HG03342 (cell line): Measurements from ENCODE around the gene PAPSS1.
A peak's percentile ranks its signal among the peaks of the same experiment; 100 is the strongest.
"Not testable (repeated sequence)": the region's sequence is repeated elsewhere in the genome, so short reads cannot be mapped to it uniquely, and the experiment has no call there.

Experiments used
- ATAC-seq: cut with Tn5 transposase; IDR thresholded peaks from one replicate; pipeline ENCODE4 v1.9.1; 2021; ENCODE audit warnings: mild to moderate bottlenecking, moderate library complexity; ENCODE audit not compliant: unreplicated experiment

PAPSS1 gene

DNA sequence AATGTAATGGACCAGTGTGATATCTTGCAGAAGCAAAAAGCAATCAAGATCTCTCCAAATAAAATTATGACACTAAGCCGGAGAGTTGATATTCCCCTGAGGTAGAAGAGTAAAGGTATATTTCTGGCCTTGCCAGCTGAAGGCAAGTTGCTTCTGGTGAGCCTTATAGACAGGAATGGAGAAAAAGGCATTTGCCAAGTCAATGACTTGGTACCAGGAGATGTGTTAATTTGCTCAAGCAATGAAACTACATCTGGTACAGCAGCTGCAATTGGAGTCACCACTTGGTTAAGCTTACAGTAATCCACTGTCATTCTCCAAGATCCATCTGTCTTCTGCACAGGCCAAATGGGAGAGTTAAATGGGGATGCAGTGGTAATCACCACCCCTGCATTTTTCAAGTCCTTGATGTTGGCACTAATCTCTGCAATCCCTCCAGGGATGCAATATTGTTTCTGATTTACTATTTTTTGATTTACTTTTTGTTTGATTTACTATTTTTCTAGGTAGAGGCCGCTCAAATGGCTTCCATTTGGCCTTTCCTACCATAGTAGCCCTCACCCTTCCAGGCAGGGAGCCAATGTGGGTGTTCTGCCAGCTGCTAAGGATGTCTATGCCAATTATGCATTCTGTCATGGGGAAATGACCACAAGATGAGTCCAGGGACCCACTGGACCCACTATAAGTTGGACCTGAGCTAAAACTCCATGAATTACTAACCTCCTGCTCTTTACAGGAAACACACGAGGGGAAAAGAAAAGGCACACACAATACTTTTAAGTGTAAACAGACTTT is 6.3 kb upstream of the PAPSS1 start:
- ATAC-seq = not testable (repeated sequence)

DNA sequence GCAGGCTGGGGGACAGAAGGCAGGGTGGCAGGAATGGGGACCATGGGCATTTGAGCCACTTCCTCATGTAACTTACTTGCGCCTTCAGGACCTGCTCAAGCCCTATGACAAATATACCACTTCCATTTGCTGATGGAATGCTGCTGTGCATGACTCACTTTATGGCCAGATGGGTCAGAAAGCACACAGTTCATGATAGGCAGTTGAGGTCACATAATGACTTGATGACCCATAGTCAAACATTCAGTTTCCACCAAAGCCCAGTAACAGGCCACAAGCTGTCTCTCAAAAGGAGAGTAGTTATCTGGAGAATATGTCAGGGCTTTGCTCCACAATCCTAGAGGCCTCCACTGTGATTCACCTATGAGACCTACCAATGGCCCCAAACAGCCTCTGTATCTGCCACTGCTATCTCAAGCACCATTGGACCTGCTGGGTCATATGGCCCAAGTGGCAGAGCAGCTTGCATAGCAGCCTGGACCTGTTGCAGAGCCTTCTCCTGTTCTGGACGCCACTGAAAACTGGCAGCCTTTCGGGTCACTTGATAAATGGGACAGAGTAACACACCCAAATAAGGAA is 5.3 kb upstream of the PAPSS1 start:
- ATAC-seq = no peak

DNA sequence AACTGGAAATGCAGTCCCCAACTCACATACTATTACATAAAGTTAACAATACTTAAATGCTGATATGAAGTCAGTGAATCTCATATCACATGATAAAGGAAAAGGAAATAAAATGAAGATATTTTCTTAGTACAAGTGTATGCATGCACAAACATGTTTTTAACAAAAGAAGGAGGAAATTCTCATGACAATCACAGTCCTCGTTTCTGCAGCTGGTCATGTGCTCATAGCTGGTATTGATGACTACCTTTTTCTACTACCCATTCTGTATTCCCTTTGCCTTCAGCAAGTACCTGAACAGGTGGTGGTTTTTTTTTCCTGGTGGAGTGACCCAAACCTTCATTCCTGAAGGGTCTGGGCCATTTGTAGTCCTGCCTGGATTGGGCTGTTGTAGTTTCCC is 3.3 kb upstream of the PAPSS1 start:
- not testable (repeated sequence) for ATAC-seq

DNA sequence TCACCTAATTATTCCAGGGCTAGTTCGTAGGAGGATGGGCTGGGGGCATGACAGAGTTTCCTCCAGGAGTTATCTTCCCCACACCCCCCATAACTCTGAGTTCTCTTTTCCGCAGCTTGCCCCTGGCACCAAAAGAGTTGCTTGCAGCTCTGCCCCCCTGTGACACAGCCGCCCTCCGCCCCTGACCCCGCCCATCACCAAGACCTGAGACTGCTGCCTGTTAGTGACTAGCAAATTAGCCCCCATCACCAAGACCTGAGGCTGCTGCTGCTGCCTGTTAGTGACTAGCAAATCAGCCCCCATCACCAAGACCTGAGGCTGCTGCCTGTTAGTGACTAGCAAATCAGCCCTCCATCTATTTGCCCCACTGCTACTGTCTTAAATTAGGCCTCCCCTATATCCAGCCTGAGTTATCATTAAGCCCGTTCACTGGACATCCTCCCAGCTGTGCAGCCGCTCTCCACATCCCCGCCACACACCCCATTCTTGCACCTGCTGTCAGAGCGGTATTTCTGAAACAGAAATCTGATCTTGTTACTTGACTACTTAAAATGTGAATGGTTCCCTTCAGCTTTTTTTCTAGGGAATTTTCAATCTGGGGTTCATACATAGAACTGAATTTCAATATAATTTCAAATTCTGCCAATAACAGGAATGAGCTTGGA is 1.5 kb upstream of the PAPSS1 start:
- ATAC-seq = no peak

DNA sequence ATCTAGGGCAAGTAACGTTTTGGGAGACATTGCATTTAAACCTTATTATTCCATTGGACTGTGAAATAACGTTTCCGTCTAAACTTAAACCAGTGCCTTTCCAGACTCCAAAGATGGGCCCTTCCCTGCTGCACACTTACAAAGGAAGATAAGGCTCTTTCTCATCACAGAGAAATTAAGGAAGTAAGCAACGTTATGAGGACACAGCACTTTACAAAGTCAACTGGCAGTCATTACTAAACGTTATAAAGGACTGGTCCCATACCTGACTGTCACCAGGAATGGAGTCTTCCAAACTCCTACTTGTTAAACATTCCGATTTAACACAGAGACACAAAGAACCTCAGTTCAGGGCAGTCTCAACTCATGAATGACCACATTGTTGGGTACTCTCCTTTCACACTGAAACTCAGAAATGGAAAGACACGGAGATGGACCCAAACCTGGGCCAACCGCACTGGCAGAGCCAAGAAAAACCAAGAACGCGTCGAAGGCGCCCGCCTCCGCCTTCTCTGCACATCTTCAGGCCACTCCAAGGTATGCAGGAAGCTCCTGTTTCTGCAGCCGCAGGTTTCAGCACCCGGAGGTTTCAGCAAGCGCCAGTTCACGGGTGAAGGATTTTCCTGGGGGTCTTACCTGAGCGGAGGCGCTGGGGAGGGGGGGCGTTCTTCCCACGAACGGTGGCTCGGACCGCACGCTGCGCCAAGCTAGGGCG is 670 bp downstream of the PAPSS1 start:
- ATAC-seq = peak; percentile 3

DNA sequence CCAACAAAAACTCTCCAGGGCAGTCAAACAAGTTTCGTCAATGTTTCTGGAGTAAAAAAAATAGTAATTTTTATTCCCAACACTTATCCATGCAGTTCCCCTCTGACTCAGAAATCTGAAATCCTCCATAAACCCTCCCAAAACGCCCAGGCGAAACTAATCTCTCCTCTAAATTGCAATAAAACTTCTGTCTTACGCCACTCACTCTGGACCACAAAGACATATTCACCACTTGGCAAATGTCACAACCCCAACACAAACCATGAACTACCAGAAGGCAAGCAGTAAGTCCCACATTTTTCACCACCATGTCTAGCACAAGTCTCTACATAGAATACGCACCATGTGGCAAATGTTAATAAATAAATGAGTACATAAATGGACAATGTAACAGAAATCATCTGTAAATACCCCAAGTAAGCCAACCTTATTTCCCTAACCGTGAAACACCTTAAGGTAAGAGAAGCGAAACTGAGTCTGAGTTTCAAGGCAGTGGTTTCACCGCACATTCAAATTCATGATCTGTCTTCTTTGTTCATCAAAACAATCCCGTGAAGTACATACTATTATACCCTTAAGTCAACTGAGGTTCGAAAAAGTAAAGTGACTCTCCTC is 1.6 kb downstream of the PAPSS1 start:
- peak; percentile 29 for ATAC-seq

DNA sequence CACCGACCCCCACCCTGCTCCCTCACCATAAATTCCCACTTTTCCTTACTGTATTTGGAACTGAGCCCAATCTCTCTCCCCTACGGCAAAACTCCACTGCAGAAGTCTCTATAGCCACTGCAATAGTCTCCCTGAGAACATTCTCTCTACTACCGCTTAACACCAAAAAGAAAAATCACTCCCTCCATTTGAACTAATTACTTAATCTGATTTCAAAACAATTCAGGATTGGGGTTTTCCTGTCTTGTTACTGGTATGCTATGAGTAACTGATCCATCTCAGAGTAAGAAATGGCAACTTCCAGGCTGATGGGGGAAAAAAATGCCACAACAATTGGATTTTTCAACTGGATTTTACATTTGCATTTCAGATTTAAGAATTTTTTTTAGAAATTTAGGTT is 5.8 kb downstream of the PAPSS1 start:
- ATAC-seq = no peak

DNA sequence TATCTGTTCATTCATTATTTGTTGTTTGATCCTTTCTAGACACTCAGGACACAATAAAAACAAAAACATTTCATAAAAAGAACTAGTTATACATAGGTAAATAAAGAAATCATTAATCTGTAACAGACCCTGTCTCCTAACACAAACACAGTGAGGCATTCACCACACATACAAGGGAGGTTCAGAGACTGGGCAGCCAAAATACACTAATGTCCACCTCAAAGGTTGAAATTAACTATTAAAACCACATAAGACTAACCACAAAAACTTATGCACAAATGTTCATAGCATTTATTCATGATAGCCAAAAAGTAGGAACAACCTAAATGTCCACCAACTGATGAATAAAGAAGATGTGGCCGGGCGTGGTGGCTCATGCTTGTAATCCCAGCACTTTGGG is 7.8 kb downstream of the PAPSS1 start:
- ATAC-seq = no peak

DNA sequence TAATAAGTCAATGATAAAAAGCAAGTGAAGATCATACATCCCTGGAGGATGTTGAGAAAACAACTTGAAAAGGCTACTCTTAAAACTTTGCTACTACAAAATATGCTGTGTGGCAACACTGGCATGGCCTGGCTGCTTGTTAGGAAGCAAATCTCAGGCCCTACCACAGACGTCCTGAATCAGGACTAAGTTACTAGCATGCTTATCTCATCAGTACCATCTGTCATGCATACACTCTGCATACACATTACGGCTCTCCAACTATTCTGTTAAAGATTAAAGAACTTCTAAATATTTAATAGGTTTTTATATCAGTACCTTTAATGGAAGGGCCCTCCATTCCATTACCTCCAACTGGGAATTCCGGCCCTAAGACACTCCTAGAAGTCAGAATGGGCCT is 8.2 kb downstream of the PAPSS1 start:
- no peak for ATAC-seq

DNA sequence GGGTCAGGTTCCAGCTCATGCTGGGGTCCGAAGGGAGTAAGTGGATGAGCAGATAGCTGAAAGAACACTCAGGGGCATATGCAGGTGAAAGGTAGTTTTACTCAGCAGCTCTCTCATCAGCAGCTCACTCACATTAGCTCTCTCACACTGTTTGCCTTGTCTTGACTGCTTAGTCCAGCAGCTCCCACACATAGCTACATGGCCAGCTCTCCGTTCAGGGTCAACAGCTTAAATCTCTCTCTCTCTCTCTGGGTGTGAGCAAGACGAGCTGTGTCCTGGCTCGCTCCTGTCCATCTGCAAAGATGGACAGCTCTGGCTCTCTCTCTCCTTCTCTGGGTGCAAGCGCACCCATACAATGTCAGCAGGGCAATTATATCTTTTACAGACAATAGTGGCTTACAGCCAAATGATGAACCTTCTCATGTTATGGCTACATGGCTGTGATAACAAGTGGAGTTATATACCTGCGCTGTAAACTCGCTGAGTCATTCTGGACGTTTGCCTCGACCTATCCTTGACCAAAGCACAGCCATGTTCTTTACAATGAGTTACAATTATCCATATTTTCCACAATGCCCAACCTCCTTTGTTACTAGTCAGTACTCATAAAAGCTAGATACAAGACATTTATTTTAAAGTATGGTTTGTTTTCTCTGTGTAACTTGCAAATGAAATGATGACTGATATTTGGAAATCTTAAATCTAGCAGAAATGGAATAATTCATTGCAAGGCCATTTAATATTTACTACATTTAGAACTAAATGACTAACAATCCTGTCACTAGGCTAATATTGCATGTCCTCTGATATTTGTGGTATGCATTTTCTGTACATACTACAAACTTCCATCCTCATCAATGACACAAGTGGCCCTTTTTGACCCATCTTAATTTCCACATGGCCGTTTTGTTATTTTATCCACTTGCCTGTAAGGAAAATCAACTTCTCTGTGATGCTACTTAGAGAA is 9.3 kb downstream of the PAPSS1 start:
- no peak for ATAC-seq

DNA sequence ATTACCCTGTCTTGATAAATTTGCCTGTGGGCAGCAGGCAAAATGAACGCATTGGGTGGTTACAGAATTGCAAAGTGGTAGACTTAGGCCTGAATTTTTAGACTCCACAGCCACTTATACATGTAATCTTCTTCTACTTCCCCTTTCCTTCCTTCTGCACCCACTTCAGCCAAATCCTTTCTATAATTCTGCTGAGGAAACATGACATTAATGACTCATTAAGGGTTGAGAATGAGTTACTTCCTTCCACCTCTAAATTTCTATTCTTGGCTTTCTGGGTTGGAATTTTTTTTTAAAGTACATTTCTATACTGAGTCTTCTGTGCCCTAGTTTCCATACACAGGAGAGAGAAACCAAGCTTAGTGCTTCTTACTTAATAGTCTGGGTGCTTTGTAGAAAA is 10.1 kb downstream of the PAPSS1 start:
- no peak for ATAC-seq

DNA sequence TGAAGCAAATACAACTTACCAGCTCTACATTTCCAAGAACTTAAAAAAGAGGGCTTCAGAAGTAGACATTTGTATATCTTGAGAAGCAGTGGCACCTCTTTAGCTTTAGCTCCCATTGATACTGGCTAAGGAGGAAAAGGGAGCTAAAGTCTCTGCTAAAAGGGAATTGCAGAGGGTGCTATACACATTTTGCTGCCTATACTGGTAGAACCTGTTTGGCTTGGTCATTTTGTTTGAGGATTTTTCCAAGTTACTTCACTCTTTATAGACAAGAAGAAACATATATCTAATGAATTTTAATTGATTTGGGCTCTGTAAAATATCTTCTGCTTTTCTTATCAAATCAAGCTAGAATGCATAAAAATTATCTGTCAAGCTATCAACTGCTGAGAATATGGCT is 11.8 kb downstream of the PAPSS1 start:
- no peak for ATAC-seq

DNA sequence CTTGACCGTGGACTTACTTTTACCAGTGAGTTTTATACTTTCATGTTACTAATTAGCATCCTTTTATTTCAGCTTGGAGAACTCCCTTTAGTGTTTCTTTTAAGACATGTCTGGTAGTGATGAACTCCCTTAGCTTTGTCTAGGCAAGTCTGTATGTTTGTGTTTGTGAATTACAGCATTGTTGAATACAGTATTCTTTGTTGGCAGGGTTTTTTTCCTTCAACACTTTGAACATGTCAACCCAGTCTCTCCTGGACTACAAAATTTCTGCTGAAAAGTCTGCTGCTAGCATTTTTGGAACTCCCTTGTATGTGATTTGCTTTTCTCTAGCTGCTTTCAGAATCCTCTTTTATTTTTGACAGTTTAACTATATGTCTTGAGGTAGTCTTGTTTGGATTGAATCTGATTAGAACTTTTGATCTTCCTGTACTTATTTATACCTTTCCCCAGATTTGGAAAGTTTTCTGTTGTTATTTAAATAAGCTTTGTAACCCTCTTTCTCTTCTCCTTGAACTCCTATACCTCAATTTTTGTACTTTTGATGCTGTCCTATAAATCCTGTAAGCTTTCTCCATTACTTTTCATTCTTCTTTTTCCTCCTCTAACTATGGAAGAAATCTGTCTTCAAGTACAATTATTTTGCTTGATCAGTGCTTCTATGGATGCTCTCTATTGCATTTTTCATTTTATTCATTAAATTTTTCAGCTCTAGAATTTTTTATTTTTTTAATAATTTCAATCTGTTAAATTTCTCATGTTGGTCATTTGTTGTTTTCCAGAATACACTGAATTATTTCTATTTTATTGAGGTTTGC is 14.1 kb downstream of the PAPSS1 start:
- no peak for ATAC-seq

DNA sequence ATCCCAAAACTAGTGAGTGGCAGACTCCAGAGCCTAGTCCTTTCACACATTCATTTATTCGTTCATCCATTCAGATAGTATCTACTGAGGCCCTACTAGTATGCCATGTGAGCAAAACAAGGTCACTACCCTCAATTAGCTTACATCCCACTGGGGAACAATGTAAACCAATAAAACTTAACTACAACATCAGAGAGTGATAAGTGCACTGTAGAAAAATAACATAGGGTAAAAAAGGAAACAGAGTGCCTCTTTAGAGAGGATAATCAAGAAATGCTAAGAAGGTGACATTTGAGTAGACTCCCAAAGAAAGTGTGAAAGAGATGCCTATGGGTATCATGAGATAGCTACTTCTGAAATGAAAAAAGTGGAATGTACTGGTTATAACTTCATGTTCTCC is 18.5 kb downstream of the PAPSS1 start:
- ATAC-seq = no peak

DNA sequence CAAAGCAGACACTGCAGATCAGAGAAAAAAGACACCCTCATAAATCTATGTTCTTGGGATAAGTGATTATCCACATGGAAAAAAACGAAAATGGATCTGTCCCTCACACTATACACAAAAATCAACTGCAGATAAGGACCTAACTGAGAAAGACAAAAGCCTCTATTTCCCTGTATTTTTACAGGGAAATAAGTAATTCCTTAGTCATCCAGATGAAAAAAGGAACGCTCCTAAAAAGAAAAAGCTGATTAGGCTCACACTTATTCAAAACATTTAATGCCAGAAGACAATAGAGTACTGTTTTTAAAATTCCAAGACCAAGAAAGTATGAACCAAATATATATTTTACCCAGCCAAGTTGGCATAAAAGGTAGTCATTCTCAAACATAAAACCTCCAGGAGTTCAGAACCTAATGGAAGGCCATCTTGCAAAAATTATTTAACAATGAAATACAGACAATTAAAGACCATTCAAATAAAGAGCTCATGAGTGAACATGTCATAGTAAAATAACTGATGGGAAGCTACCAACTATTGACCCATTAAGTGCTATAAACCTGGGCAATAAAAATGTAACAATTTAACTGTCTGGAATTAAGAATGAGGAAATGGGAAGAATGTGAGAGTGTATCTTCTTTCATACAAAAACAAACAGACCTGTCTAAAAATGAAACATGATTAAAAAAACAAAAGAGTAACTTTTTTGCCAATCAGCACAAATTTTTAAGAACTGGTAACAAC is 20.4 kb downstream of the PAPSS1 start:
- no peak for ATAC-seq

DNA sequence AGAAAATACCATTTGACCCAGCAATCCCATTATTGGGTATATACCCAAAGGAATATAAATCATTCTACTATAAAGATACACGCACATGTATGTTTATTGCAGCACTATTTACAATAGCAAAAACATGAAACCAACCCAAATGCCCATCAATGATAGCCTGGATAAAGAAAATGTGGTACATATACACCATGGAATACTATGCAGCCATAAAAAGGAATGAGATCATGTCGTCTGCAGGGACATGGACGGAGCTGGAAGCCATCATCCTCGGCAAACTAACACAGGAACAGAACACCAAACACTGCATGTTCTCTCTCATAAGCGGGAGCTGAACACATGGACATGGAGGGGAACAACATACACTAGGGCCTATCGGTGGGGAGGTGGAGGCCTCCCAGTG is 23.8 kb downstream of the PAPSS1 start:
- not testable (repeated sequence) for ATAC-seq

DNA sequence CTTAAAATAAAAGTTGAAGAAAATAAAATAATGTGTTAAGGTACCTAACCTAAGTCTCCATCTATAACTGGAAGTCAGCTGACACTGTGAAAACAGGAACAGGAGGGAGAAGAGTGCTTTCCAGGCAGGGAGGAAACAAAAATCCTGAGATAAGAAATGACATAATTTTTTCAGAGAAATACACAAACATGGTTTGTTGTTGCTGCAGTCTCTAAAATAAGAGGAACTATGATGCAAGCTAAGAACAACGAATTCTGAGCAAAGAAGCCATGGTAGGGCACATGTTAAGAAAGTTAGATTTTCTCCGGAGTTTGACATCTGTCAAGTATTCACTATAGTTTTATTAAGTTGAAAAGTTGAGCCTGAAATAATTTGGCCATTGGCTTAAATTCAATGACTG is 26.9 kb downstream of the PAPSS1 start:
- ATAC-seq = no peak

DNA sequence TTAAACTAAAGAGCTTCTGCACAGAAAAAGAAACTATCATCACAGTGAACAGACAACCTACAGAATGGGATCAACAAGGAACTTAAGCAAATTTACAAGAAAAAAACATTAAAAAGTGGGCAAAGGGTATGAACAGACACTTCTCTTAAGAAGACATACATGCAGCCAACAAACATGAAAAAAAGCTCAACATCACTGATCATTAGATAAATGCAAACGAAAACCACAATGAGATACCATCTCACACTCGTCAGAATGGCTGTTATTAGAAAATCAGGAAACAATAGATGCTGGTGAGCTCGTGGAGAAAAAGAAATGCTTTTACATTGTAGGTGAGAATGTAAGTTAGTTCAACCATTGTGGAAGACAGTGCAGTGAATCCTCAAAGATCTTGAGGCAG is 27.8 kb downstream of the PAPSS1 start:
- ATAC-seq = no peak

DNA sequence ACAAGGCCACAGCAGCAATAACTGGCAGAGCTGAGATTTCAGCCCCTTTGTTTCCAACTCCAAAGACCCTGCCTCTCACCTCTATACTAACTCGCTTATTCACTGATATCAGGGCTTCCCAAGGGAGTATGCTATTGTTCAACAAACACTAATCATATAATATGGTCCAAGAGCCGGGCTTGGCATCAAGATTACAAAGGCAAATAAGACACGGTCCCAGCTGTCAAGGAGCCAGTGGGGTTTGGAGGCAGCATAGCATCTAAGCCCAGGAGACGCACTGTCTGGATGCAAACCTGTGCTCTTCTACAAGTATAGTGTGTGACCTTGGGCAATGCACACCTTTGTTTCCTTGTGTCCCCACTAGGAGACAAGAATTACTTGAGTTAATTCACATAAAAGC is 28.7 kb downstream of the PAPSS1 start:
- no peak for ATAC-seq
